PC-9 (cell line): ENCODE data around the gene CDK13. TPM values are rescaled to one million over a fixed set of nuclear protein-coding genes. Genes with fewer than 3 reads are reported as not detected.
A peak's percentile ranks its signal among the peaks of the same experiment; 100 is the strongest.

ENCODE experiments used
- BruUV-seq: library from RNA; stranded (reverse); fragments of 400-500 nt; replicated peaks from 2 replicates; lab custom pipeline; 2021; lab: Mats Ljungman, UMichigan
- CTCF ChIA-PET: fragments of 300-600 bp; sonication (Branson Sonifier 250); formaldehyde crosslinking; loops from one replicate; lab custom pipeline; 2022; ENCODE audit warnings: antibody characterized with exemption; lab: Charles Lee
- POLR2A ChIA-PET: fragments of 300-600 bp; sonication (Branson Sonifier 250); formaldehyde crosslinking; loops from one replicate; lab custom pipeline; 2022; ENCODE audit warnings: antibody characterized with exemption; ENCODE audit not compliant: unreplicated experiment; lab: Charles Lee
- DNase-seq, 2 experiments: peaks; one replicate each; pipeline versions ENCODE4 v3.0.0 to v3.0.0-alpha.2; 2015 to 2022; ENCODE audit warnings: mixed read lengths in 1 of 2
- H2AFZ ChIP-seq: fragments of 200-600 bp; sonication (generic); 2 replicates; pipeline ENCODE4 v1.8.1; 2017; ENCODE audit warnings: antibody characterized with exemption
- H3F3A ChIP-seq: fragments of 200-600 bp; sonication (generic); 2 replicates; pipeline ENCODE4 v1.8.1; 2017; ENCODE audit warnings: antibody characterized with exemption, mild to moderate bottlenecking, low read depth; ENCODE audit not compliant: insufficient read depth
- H3K27ac ChIP-seq: fragments of 200-600 bp; sonication (generic); 2 replicates; pipeline ENCODE4 v1.6.1; 2016; ENCODE audit warnings: mixed run types
- H3K27me3 ChIP-seq: fragments of 200-600 bp; sonication (generic); 2 replicates; pipeline ENCODE4 v1.6.1; 2016; ENCODE audit warnings: low read depth, mixed run types; ENCODE audit not compliant: insufficient read depth
- H3K36me3 ChIP-seq: fragments of 200-600 bp; sonication (generic); 2 replicates; pipeline ENCODE4 v1.6.1; 2016; ENCODE audit warnings: low read depth, mixed run types
- H3K4me1 ChIP-seq: fragments of 200-600 bp; sonication (generic); replicated peaks from 2 replicates; pipeline ENCODE4 v1.6.1; 2016; ENCODE audit warnings: mixed run types; ENCODE audit not compliant: insufficient read depth
- H3K4me2 ChIP-seq: fragments of 200-600 bp; sonication (generic); 2 replicates; pipeline ENCODE4 v1.6.1; 2017; ENCODE audit warnings: mixed run types
- H3K4me3 ChIP-seq: fragments of 200-600 bp; sonication (generic); 2 replicates; pipeline ENCODE4 v1.6.1; 2016; ENCODE audit warnings: mixed run types
- H3K79me2 ChIP-seq: fragments of 200-600 bp; sonication (generic); 2 replicates; pipeline ENCODE4 v1.6.1; 2017; ENCODE audit warnings: low read depth, mixed run types
- H3K9me2 ChIP-seq: fragments of 200-600 bp; sonication (generic); 2 replicates; pipeline ENCODE4 v1.8.1; 2017; ENCODE audit warnings: mild to moderate bottlenecking; ENCODE audit not compliant: insufficient read depth
- H3K9me3 ChIP-seq: fragments of 200-600 bp; sonication (generic); 2 replicates; pipeline ENCODE4 v1.8.1; 2016; ENCODE audit warnings: low read depth; ENCODE audit not compliant: insufficient read depth
- H4K20me1 ChIP-seq: fragments of 200-600 bp; sonication (generic); 2 replicates; pipeline ENCODE4 v1.8.1; 2017; ENCODE audit not compliant: insufficient read depth
- EZH2 ChIP-seq: fragments of 200-600 bp; sonication (generic); IDR thresholded peaks from 2 replicates; pipeline ENCODE4 v1.8.0; 2017; ENCODE audit warnings: antibody characterized with exemption, low read depth
- intact Hi-C: fragments of 100-400 bp; cut with micrococcal nuclease; formaldehyde crosslinking; loops from one replicate; pipeline ENCODE4 v1.10.0; 2022; ENCODE audit not compliant: unreplicated experiment
- total RNA-seq: library from RNA; stranded (reverse); gene quantifications from 2 replicates; pipeline ENCODE4 v1.2.3, GENCODE V29; 2021
- TF ChIP-seq, protein P1 (sequence below): fragments of 200-600 bp; sonication (generic); conservative IDR thresholded peaks from 2 replicates; pipeline ENCODE4 v1.6.1; 2017; ENCODE audit warnings: mixed run types, antibody characterized with exemption, mild to moderate bottlenecking, moderate library complexity

CDK13 gene
- total RNA-seq, 1 experiment from 2014 or later: 80.9 TPM

DNA sequence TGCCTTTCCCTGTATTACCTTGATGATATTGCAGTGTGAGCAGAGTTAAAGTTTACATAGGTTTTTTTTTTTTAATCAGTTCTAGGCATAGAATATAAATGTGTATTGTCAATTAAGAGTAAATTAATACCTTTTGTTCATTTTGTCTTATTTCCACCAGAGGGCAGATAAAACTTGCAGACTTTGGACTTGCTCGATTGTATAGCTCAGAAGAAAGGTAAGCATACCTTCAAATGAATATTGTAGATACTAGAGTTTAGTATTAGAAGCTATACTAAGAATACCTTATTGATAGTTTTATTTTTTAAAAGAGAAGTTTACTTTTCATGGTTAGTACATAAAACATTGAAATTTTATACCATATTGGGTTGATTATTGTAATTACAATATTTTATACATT, 97.6 kb downstream of the CDK13 start:
- Histone ChIP-seq H3F3A (peaks cover 36% of the 10 kb centered on the region), H3K4me3 (no peak overlapping the region), H4K20me1 (peaks cover 4% of the 10 kb centered on the region), H3K27ac (no peak overlapping the region), H3K9me3 (no peaks in the 10 kb centered on the region), H3K4me2 (no peak overlapping the region), H3K9me2 (no peaks in the 10 kb centered on the region), H3K27me3 (no peaks in the 10 kb centered on the region), H2AFZ (no peak overlapping the region), H3K36me3 (no peaks in the 10 kb centered on the region), H3K4me1 (no peaks in the 10 kb centered on the region), H3K79me2 (0 out of 2 replicates have a peak, but pooled peaks cover 5% of the 10 kb centered on the region)
- POLR2A ChIA-PET: interaction anchor here (0.6 kb wide), 1 partner anchor 222 kb away, joined by 3 read pairs; no protein-coding TSS in a partner anchor
- BruUV-seq: no TSS peak
- intact Hi-C loops: no loop called here
- CTCF ChIA-PET: no interaction called here
- TF ChIP-seq, protein P1, sequence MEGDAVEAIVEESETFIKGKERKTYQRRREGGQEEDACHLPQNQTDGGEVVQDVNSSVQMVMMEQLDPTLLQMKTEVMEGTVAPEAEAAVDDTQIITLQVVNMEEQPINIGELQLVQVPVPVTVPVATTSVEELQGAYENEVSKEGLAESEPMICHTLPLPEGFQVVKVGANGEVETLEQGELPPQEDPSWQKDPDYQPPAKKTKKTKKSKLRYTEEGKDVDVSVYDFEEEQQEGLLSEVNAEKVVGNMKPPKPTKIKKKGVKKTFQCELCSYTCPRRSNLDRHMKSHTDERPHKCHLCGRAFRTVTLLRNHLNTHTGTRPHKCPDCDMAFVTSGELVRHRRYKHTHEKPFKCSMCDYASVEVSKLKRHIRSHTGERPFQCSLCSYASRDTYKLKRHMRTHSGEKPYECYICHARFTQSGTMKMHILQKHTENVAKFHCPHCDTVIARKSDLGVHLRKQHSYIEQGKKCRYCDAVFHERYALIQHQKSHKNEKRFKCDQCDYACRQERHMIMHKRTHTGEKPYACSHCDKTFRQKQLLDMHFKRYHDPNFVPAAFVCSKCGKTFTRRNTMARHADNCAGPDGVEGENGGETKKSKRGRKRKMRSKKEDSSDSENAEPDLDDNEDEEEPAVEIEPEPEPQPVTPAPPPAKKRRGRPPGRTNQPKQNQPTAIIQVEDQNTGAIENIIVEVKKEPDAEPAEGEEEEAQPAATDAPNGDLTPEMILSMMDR: peak; percentile 53; the same call in 1 of the 2 replicates
- TF ChIP-seq EZH2: no peak
- DNase-seq: no peak

DNA sequence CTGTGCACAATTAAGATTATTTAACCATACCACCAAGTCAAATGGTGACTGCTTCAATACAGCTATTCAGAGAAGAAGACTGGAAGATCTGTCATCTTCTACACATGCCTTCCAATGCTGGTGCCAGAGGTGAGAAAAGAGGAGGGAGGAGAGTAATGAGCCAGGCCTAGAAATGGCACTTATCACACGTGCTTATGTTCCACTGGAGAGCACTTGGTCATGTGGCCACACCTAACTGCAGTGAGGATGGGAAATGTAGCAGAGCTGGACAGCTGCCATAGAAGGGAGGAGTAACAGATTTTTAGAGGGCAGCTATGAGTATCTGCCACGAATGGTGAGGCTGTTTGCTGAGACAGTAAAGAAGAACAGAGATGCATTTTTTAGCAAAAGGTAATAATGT, 107.2 kb downstream of the CDK13 start:
- Histone ChIP-seq H3K27me3 (no peaks in the 10 kb centered on the region), H3K4me1 (no peaks in the 10 kb centered on the region), H3K27ac (no peak overlapping the region), H2AFZ (no peak overlapping the region), H3K79me2 (no peaks in the 10 kb centered on the region), H3K36me3 (peaks cover 12% of the 10 kb centered on the region; the same call in 1 of the 2 replicates), H3F3A (peaks cover 7% of the 10 kb centered on the region; the same call in 1 of the 2 replicates), H3K4me2 (no peak overlapping the region), H3K9me2 (no peaks in the 10 kb centered on the region), H4K20me1 (peaks cover 9% of the 10 kb centered on the region; the same call in 1 of the 2 replicates), H3K9me3 (no peaks in the 10 kb centered on the region), H3K4me3 (no peak overlapping the region)
- intact Hi-C loops: loop anchor here (10.0 kb wide), 1 partner anchor 312 kb away; no protein-coding TSS in a partner anchor
- TF ChIP-seq, protein P1: no peak
- TF ChIP-seq EZH2: no peak
- BruUV-seq: no TSS peak
- POLR2A ChIA-PET: no interaction called here
- DNase-seq: no peak
- CTCF ChIA-PET: interaction anchor here (0.6 kb wide), 2 partner anchors 18 to 45 kb away, joined by 12 to 15 read pairs; no protein-coding TSS in a partner anchor

DNA sequence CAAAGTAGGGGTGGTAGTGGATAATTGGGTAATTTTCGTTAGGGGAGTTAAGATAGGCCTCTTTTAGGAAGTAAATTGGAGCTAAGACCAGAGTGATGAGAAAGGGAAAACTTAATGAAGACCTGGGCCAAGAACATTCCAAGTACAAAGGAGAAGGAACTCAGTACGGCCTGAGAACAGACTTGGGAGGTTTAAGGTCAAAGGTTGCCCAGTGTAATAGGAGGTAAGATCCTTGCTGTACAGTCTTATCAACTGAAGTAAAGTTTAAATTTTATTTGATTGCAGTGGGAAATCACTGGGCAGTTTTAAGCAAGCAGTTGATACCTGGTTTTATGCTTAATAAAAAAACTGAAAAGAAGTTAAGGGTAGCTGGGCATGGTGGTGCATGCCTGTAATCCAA, 108.0 kb downstream of the CDK13 start:
- intact Hi-C loops: loop anchor here (10.0 kb wide), 1 partner anchor 313 kb away; no protein-coding TSS in a partner anchor
- Histone ChIP-seq H3K4me3 (no peak overlapping the region), H3K4me1 (no peaks in the 10 kb centered on the region), H3K27me3 (no peaks in the 10 kb centered on the region), H3F3A (0 out of 2 replicates have a peak, but pooled peaks cover 6% of the 10 kb centered on the region), H3K27ac (no peak overlapping the region), H2AFZ (no peak overlapping the region), H3K9me3 (no peaks in the 10 kb centered on the region), H3K4me2 (no peak overlapping the region), H3K9me2 (no peaks in the 10 kb centered on the region), H3K79me2 (no peaks in the 10 kb centered on the region), H3K36me3 (peaks cover 8% of the 10 kb centered on the region; the same call in 1 of the 2 replicates), H4K20me1 (peaks cover 4% of the 10 kb centered on the region; the same call in 1 of the 2 replicates)
- ChIA-PET CTCF (interaction anchor here (0.6 kb wide), 3 partner anchors 8 to 45 kb away, joined by 9 to 15 read pairs (median 12); no protein-coding TSS in a partner anchor), POLR2A (no interaction called here)
- no peak for TF ChIP-seq EZH2
- TF ChIP-seq, protein P1: no peak
- BruUV-seq: no TSS peak
- DNase-seq: no peak
